HK-2 (cell line): ENCODE results near the gene SEC23A.
A peak's percentile ranks its signal among the peaks of the same experiment; 100 is the strongest.
"Not testable (repeated sequence)": the region's sequence is repeated elsewhere in the genome, so short reads cannot be mapped to it uniquely, and the experiment has no call there.

Experiments used
- DNase-seq: peaks from one replicate; pipeline ENCODE4 v3.0.0-alpha.2; 2018; ENCODE audit not compliant: unreplicated experiment

Gene SEC23A

DNA sequence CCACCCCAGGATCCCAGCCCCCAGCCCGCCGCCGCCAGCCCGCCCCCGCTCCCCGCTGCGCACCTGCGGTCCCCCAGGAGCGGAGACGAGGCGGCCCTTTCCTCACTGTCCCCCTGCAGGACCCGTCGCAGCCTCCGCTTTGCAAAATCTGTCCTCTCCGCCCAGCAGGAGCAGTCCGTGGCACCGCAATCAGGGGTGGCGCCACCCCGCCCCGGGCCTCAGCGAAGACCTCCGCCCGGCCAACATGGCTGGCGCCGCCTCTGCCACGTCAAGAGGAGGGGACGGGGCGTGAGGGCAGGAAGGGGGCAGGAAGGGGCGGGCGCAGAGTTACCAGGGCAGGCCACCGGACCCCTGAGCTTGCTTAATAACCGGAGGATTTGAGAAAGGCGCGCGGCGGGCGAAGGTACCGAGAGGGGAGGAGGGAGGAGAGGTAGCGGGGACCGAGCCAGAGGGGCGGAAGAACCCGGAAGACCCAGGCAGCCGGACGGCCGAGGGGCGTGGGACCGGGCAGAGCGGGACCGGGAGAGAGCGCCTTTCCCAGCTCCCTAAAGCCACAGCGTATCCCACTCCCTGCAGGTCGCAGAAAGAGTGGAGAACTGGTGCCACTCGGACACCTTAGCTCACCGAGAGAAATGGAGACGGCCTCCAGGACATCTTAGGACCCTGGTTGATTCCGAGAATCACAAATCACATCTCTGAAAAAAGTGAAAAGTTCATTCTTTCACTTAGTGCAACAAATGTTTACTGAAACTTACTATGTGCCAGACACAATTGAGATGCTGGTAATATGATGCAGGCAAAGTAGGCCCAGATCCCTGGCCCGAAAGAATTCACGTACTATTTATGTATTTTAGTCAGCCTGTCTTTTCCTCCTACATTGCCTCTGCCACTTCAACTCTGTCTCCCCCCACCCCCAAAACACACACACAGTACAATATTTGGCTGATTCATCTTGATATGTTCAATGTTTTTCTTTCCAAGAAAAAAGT, at the start of gene SEC23A:
Gene SEC23A, minus strand, starts transcription at position 267 of the 989 bp plus-strand sequence. CDS start 7,117 bp downstream, outside the sequence.
- peak; percentile 88 for DNase-seq

DNA sequence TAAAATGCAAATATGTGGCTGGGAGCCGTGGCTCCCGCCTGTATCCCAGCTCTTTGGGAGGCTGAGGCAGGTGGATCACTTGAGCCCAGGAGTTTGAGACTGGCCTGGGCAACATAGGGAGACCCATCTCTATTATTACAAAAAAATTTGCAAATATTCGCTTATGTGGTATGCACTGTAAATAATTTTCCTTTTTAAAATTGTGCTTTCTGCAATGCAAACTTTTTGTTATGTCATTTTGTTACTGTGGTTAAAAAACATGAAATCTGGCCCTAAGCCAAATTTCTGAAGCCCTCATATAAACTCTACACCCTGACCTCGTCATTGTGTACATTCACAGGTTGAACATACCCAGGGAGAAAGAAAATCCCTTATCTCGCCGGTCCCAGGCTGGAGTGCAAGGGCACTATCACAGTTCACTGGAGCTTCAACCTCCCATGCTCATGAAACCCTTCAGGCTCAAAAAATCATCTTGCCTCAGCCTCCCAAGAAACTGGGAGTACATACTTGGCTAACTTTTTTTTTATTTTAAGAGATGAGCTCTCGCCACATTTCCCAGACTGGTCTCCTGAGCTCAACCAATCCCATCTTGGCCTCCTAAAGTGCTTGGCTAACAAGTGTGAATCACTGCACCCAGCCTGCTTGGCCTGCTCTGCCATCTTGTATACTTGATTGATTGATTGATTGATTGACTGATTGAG, 42.4 kb upstream of the SEC23A start:
- no peak for DNase-seq

DNA sequence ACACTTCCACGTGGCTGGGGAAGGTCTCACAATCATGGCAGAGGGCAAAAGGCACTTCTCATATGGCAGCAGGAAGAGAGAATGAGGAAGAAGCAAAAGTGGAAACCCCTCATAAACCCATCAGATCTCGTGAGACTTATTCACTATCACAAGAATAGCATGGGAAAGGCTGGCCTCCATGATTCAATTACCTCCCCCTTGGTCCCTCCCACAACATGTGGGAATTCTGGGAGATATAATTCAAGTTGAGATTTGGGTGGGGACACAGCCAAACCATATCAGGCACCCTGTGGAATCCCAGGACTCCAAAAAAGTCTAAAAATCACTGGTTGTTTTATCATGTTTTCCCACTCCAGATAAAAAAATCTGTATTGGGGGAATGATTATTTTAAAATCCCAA, 40.2 kb upstream of the SEC23A start:
- not testable (repeated sequence) for DNase-seq

DNA sequence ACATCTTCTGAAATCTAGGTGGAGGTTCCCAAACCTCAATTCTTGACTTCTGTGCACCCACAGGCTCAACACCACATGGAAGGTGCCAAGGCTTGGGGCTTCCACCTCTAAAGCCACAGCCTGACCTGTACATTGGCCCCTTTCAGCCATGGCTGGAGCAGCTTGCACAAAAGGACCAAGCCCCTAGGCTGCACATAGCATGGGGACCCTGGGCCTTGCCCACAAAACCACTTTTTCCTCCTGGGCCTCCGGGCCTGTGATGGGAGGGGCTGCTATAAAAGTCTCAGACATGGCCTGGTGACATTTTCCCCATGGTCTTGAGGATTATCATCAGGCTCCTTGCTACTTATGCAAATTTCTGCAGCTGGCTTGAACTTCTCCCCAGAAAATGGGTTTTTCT, 38.6 kb upstream of the SEC23A start:
- not testable (repeated sequence) for DNase-seq

DNA sequence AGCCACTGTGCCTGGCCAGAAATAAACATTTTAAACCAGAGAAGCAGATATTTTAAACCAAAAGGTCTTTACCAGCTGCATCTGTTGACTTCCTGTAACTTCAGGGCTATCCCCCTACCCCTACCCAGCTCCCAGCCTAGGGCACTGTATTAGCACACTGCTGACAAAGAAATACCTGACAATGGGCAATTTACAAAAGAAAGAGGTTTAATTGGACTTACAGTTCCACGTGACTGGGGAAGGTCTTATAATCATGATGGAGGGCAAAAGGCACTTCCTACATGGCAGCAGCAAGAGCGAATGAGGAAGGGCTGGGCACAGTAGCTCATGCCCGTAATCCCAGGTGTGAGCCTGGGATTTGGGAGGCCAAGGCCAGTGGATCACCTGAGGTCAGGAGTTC, 37.1 kb upstream of the SEC23A start:
- DNase-seq = no peak

DNA sequence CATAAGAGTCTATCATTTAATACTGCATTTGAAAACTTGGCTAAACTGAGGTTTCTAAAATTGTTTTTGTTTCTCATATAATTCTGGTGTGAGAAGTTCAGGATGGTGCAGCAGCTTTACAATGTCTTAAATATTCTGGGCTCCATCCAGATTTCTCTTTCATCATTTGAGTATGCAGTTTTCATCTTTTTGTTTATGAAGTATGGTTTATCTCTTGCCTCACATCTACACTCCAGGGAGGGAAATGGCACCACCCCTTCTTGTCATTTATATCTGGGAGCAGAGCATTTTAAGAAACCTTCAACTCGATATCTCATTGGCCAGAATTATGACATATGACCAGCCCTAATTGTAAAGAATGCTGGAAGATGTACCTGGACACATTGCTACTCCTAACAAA, 35.4 kb upstream of the SEC23A start:
- DNase-seq = no peak

DNA sequence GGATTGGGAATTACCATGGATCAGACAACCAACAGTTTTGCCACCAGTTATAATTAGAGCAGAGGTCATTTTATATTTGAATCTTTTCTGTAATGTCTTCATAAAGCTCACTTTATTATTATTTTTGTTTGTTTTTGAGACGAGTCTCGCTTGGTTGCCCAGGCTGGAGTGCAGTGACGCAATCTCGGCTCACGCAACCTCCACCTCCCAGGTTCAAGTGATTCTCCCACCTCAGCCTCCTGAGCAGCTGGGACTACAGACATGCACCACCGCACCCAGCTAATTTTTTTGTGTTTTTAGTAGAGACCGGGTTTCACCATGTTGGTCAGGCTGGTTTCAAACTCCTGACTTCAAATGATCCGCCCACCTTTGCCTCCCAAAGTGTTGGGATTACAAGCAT, 34.8 kb upstream of the SEC23A start:
- not testable (repeated sequence) for DNase-seq

DNA sequence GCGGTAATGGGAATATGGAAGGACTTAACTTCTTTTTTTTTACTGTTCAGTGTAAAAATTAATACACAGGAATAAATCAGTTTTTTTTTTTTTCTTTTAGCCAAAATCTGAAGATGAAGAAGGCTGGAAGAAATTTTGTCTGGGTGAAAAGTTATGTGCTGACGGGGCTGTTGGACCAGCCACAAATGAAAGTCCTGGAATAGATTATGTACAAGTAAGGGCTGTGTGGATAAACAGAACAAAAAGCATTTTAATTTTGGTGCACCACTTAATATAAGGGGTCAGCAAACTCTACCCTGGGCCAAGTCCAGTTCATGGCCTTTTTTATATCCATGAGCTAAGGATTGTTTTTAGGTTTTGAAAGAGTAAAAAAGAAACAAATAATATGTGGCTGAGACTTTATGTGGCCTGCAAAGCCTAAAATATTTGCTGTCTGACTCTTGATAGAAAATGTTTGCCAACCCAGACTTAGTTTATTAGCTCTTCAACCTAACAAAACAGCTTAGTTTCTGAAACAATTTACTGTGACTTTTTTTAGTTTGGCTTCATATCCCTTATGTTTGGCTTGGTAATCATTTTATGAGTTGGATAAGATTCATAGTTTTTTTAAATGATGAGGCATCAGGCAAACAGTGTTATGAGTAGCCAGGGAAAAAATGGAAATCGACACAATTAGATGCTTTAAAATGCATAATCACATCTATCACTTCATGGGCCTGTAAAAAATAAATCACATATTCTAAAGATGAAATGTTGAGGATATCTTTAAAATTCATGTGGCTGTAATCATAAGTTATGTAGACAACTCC, 19.5 kb upstream of the SEC23A start:
- DNase-seq = no peak

DNA sequence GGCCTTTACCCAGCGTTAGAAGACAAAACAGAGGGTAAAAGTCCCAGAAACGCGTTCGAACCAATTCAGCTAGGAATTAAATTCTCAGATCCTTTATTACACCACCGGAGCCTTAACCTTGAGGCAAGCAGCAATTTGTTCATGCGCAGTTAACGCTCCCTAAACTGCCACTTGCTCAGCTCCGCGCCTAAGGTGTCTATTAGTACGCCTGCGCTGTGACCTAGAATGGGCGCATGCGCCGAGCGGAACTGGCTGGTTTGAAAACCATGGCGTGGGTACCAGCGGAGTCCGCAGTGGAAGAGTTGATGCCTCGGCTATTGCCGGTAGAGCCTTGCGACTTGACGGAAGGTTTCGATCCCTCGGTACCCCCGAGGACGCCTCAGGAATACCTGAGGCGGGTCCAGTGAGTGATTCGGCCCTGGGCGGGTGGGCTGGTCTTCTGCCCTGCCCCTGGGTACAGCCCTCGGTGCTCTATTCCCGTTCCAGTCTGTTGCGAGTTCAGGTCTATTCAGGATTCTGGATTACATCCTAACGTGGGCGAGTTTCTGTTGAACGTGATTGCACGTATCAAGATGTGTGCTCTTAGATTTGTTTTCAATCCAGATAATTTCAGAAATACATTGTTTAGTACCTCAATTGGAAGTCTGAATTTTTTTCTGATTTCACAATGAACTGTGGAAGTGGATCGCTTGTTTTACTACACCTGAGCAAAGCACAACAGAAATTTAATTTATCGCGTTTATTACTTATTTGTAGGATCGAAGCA, 11.2 kb upstream of the SEC23A start, which contains the start of gene GEMIN2:
Gene GEMIN2, plus strand, starts transcription at position 251 of the 766 bp plus-strand sequence. Its CDS starts 16 bp downstream, at position 267.
- DNase-seq = peak; percentile 92

DNA sequence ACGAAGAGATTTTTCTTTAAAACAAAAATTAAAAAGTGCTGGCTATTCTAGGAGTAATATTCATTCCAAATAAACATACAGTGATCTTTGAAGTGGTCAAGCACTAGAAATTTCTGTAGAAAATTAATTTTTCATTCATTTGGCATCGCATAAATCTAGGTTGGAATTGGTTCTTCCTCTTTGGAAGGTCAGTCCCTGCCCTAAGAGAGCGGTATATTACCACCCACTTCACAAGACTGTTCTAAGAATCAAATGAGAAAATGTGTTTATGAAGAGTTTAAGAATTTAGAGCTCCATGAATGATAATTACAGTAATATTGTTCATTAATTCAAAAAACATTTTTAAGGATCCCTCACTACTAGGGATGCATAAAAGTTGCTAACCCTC, 10.6 kb upstream of the SEC23A start:
- DNase-seq = no peak

DNA sequence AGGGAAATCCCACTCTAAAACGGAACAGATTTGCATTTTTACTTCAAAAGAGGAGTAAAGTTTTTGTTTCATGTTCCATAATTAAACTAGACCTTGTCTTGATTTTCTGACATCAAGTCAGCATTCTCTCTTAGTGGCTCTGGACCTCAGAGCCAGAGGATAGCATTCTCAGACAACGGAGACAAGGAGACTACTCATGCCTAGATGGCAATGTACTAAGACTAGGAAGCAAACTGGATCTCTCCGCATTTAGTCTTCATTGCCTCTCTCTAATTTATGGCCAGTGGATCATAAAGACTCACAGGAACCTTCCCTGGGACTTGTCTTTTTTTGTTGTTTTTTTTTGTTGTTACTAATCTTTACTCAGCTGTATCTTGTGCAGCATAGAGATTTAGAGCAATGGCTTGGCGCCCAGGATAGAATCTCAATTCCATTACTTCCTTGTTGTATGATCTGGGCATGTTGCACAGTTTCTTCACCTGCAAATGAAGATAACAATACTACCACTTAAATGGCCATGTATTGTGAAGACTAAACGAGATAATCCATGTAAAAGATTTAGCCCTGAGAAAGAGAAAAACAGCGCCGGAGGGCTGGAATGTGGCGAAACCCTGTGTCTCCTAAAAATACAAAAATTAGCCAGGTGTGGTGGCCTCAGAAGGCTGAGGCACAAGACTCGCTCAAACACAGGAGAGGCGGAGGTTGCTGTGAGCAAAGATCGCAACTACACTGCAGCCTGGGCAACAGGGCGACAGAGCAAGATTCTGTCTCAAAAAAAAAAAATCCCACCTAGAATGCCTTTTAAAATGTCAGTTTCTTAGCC, 7.1 kb upstream of the SEC23A start:
- no peak for DNase-seq

DNA sequence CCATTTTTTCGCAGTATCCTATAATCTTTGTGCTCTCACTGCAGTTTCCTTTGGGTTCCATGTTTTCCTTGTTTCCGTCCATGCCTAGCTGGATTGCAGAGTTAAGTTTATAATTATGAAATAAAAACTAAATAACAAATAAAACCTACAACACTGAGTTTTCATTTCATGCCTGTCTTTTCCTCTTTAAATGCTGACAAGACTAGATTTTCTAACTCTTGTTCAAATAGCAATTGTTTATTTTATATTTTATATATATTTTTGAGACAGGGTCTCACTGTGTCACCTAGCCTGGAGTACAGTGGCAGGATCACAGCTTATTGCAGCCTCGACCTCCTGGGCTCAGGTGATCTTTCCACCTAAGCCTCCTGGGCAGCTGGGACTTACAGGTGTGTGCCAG, 5.8 kb upstream of the SEC23A start:
- DNase-seq = no peak

DNA sequence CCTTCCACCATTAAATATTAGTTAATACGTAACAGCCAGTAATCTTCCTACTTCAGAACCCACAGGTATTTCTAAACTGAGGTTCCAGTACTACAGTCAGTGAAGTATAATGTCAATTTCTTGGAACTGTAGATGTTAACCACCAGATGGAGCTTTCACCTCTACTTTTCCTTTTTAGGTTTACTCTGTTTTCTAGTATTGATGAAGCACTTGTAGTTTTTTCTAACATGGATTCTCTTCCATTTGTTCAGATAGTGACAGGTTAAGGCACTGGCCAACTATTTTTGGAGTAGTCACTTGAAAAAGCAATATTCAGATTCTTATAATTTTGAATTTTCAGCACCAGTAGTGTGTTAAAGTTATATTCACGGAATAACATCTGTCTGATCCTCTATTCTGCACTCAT, 4.6 kb upstream of the SEC23A start:
- DNase-seq = no peak

DNA sequence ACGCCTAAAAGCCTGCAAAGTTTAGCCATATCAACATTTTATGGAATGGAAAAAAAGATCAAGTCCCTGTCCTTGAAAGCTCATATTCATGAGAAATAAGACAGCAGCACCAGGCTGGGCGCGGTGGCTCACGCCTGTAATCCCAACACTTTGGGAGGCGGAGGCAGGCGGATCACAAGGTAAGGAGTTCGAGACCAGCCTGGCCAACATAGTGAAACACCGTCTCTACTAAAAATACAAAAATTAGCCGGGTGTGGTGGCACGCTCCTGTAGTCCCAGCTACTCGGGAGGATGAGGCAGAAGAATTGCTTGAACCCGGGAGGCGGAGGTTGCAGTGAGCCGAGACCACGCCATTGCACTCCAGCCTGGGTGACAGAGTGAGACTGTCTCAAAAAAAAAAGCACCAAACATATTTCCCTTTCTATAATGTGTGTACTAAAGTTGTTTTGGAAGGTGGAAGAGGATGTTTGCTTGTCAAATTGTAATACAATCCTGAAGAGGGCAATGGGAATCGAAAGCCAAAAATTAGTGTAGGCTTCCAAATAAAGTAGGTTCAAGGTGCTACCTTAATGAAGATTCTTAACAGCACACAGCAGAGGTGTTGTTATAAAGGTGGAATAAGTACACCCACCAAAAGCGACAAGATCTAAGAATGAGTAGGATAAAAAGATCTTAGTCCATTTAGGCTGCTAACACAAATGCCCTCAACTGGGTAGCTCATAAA, 1.2 kb upstream of the SEC23A start:
- not testable (repeated sequence) for DNase-seq

DNA sequence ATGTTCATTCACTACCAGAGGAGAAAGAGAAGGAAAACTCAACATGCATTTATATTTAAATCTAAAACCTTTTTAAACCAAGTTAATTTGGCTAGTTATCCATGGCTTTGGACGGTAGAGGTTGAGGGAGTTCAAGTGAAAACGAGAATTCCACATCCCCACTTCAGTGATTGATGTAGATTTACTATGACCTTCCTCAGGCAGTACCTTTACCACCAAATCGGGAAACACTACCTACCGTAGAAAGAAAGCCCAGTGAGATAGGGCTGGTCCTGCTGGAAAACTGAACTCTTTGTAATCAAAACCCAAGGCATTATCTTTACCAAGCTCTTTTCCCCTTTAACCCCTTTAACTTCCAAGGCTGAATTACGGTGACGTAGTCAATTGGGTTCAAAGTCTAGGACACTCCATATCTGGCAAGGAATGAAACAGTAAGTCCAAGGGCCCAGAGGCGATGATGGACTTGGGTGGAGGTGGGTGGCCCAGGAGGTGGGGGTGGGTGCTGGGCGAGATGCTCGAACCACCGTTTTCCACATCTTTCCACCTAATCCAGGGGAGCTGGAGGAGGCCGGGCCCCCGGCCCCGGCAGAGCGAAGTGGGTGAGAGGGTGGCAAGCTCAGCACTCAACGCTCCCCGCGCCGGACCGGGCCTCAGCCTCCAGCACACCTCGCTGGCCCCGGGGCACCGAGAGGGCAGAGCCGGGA, 618 bp downstream of the SEC23A start:
- peak; percentile 6 for DNase-seq

DNA sequence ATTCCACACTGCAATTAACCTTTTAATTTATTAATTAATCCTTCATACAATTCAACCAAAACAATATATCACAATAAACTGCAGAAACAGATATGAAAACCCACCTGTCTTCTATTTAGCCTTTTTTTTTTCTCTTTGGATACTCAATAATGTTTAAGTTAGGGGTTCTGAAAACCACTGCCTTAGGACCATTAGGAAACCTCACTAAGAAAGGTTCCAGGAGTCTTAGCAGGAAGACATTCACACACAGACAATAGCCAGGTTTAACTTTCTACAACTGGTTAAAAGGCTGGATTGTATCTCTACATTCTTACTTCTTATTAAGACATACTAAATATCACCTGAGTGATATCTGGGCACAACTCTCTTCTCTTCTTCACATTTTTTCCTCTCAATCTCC, 3.3 kb downstream of the SEC23A start:
- no peak for DNase-seq

DNA sequence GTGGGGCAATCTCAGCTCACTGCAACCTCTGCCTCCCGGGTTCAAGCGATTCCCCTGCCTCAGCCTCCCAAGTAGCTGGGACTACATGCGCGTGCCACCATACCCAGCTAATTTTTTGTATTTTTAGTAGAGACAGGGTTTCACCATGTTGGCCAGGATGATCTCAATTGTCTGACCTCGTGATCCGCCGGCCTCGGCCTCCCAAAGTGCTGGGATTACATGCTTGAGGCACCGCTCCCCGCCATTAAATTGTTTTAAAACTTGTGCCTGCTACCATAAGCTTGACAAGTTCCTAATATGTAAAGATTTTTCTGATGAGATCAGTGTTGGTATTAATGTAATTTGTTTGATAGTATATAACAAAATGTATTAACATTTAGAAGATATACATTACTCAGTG, 3.8 kb downstream of the SEC23A start:
- not testable (repeated sequence) for DNase-seq

DNA sequence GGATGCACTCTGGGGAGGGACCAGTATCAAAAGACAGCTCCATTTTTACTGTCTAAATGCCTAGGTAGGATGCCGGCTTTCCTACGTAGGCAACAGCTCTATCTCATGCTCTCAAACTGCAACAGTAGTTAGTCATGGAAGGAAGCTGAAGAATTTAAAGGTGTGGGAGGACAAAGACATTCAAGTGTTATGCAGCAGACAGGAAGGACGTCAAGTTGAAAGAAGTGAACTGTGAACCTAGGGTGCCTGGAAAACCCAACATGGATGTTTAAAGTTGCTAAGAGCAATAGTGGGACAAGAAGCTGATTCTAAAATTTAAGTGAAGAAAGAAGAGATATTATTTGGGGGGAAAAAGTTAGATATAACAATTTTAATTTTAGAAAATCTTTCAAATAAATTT, 5.9 kb downstream of the SEC23A start:
- DNase-seq = no peak

DNA sequence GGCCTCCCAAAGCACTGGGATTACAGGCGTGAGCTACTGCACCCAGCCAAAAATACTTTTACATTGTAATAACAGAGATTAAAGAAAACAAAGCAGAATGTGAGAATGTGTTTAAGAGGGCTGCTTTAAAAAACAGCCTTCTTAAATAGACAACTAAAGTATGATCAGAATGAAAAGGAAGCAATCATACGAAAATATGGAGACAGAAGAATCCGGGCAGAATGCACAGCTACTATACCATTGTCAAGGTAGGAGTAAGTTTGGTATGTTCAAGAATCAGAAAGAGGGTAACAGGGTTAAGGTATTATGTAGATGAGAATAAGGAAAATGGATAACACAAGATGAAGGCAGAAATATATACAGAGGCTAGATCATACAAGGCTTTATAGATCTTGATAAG, 8.5 kb downstream of the SEC23A start:
- no peak for DNase-seq
